HG02973 (cell line): ENCODE results near the gene ORM1.

Experiments
- ATAC-seq: cut with Tn5 transposase; IDR thresholded peaks from one replicate; pipeline ENCODE4 v1.9.1; 2021; ENCODE audit warnings: moderate library complexity; ENCODE audit not compliant: unreplicated experiment

The ORM1 gene

GRCh38 chr9:114361542-114361941 is 38.6 kb downstream of the ORM1 start:
- ATAC-seq: no peak

GRCh38 chr9:114362394-114362793 is 39.5 kb downstream of the ORM1 start:
- no peak for ATAC-seq

GRCh38 chr9:114363424-114363823 is 40.5 kb downstream of the ORM1 start:
- ATAC-seq: no peak

- no peak for ATAC-seq
Observed at GRCh38 chr9:114364134-114365041, 41.5 kb downstream of the ORM1 start.

GRCh38 chr9:114365194-114365593 is 42.3 kb downstream of the ORM1 start:
- ATAC-seq: no peak

GRCh38 chr9:114366334-114367128 is 43.6 kb downstream of the ORM1 start:
- ATAC-seq: peak; percentile 50

- ATAC-seq: no peak
Observed at GRCh38 chr9:114367366-114367765, 44.5 kb downstream of the ORM1 start.

- no peak for ATAC-seq
Observed at GRCh38 chr9:114367772-114368569, 45.1 kb downstream of the ORM1 start.

GRCh38 chr9:114369216-114370130 is 46.6 kb downstream of the ORM1 start:
- ATAC-seq: no peak

- ATAC-seq: no peak
Observed at GRCh38 chr9:114370251-114370967, 47.5 kb downstream of the ORM1 start.

- no peak for ATAC-seq
Observed at GRCh38 chr9:114370968-114371320, 48.0 kb downstream of the ORM1 start.

GRCh38 chr9:114371343-114371944 is 48.5 kb downstream of the ORM1 start:
- ATAC-seq: no peak

GRCh38 chr9:114371973-114372917 is 49.3 kb downstream of the ORM1 start:
- no peak for ATAC-seq

GRCh38 chr9:114372921-114373448 is 50.1 kb downstream of the ORM1 start:
- peak; percentile 71 for ATAC-seq

- ATAC-seq: no peak
Observed at GRCh38 chr9:114373960-114374730, 51.2 kb downstream of the ORM1 start.

- ATAC-seq: no peak
Observed at GRCh38 chr9:114374936-114375335, 52.0 kb downstream of the ORM1 start.
